Fibroblast of skin of left quadriceps (primary cell): Measurements from ENCODE around the gene PRSS36.
A peak's percentile ranks its signal among the peaks of the same experiment; 100 is the strongest.

Experiments used
- DNase-seq, 2 experiments: peaks; one replicate each; pipeline ENCODE4 v3.0.0-alpha.2; 2013; ENCODE audit warnings: low read depth in 2 of 2

PRSS36 gene

DNA sequence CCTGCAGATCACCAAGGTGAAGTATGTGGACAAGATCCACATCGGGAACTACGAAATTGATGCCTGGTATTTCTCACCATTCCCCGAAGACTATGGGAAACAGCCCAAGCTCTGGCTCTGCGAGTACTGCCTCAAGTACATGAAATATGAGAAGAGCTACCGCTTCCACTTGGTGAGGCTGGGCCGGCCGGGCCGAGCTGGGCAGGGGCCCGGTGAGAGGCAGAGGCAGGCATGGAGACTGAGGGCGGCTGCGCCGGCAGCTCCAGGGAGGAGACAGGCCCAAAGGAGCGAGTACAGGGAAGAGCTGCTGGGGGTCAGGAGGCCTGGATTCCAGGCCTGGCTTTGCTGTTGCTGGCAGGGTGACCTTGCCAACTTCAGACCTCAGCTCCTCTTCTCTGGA is 22.7 kb downstream of the PRSS36 start:
- no peak for DNase-seq

DNA sequence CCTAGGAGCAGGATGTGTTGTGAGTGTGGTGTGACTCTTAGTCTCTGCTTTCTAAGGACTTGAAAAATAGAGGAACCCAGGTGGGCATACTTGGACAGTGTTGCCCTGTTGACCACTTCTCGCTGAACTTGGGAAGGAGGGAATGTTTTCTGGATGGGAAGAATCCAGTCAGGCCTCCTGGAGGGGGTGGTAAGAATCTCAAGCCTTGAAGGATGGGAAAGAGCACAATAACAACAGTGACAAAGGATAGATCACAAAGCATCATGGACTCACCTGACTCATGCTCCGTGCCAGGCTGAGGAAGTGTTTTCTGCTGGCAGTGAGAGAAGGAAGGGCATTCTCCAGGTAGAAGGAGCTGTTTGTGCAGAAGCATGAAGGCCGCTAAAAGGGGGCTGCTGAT is 24.0 kb downstream of the PRSS36 start:
- DNase-seq, result no peak

DNA sequence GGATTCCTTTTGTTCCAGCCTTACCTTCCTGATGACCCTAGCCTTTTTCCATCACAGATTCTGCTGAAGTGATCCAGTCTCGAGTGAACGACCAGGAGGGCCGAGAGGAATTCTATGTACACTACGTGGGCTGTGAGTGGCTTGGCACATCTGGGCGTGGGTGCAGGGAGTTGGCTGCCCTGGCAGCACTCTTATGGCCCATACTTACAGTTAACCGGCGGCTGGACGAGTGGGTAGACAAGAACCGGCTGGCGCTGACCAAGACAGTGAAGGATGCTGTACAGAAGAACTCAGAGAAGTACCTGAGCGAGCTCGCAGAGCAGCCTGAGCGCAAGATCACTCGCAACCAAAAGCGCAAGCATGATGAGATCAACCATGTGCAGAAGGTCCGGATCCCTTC is 29.7 kb downstream of the PRSS36 start:
- no peak for DNase-seq

GRCh38 chr16:31118223-31119155 is 31.4 kb downstream of the PRSS36 start:
- no peak for DNase-seq

DNA sequence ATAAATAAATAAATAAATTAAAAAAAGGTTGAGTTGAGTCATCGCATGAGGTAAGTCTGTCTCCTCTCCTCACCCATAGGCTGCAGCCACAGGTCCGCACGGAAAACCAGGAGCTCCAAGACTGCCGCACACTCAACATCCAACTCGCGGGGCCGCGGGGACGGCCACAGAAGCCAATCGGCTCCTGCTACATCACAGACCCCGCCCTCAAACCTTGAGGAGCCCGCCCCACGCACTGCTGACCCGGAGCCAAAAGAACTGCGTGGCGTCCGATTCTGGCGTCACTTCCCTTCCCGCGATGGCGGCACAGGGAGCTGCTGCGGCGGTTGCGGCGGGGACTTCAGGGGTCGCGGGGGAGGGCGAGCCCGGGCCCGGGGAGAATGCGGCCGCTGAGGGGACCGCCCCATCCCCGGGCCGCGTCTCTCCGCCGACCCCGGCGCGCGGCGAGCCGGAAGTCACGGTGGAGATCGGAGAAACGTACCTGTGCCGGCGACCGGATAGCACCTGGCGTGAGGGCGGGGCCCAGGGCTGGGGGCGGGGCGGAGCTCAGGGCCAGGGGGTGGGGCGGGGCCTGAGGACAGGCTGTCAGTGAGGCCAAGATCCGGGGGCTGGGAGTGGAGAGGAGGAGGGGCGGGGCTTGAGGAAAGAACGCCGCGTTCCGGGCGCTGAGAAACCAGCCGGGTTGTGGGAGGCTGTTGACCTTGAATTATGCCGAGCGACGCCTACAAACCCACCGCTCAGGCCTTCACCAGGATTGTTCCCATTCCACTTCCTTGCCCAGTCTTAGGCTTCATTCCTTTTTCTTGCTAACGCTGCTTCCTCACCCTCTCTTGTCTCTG is 32.3 kb downstream of the PRSS36 start, which contains the start of gene KAT8:
TSS of gene KAT8 (plus strand) at position 281 of the 839 bp plus-strand sequence. CDS start at position 299, 18 bp downstream.
- peak; percentile 95 for DNase-seq

- DNase-seq, result no peak
Observed at GRCh38 chr16:31114468-31114867, 35.4 kb downstream of the PRSS36 start.

DNA sequence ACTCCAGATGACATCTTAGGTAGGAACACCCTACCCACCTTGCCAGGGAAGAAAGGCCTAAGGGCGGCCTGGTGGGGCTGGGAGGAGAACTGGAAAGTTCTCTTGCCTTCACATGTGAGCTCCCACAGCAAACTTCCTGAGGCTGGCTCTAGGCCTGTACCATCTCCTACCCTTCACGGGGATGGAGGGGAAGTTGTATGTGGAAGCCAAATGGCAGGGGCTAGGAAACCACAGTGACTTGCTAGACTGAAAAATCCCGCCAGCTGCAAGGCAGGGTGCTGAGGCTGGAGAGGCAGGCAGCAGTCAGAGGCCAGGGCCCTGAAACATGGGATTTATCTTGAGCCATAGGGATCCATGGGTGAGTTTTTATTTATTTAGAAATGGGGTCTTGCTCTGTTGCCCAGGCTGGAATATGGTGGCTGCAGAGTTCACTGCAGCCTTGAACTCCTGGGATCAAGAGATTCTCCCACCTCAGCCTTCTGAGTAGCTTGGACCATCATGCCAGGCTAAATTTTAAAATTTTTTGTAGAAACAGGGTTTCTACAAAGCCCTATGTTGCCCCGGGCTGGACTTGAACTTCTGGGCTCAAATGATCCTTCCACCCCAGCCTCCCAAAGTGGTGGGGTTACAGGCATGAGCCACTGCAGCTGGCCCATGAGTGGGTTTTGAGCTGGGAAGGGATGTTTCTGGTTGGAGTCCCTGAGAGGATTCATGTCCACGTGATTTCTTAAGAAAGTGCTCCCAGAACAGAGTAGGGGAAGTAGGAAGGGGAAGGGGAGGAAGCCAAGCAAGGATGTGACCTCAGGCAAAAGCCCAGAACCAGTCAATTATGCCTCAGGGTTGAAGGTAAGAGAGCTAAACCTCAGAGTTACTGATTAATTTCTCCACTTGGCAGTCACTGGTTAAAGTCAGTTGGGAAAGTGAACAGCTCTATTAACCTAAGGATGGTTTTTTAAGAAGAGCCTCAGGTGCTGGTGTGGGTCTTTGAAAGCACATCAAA is 36.4 kb downstream of the PRSS36 start:
- no peak for DNase-seq

- DNase-seq, result no peak
Observed at GRCh38 chr16:31112711-31113110, 37.2 kb downstream of the PRSS36 start.

DNA sequence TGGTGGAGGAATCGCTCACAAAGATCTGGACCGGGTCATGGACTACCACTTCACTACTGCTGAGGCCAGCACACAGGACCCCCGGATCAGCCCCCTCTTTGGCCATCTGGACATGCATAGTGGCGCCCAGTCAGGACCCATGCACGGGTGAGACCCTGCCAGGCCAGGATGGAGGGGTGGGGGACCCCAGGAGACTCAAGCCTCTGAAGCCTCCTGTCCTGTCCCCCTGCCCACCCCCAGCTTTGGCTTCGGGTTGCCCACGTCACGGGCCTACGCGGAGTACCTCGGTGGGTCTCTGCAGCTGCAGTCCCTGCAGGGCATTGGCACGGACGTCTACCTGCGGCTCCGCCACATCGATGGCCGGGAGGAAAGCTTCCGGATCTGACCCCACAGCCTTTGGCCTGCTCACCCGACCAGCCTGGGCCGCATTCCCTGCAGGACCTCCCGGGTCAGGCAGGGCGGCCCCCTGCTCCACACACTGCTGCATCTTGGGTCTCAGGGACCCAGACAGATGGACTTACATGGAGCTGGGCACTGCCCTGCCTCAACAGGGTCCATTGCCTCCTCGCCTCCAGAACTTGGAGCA is 37.9 kb downstream of the PRSS36 start:
- DNase-seq, result no peak

DNA sequence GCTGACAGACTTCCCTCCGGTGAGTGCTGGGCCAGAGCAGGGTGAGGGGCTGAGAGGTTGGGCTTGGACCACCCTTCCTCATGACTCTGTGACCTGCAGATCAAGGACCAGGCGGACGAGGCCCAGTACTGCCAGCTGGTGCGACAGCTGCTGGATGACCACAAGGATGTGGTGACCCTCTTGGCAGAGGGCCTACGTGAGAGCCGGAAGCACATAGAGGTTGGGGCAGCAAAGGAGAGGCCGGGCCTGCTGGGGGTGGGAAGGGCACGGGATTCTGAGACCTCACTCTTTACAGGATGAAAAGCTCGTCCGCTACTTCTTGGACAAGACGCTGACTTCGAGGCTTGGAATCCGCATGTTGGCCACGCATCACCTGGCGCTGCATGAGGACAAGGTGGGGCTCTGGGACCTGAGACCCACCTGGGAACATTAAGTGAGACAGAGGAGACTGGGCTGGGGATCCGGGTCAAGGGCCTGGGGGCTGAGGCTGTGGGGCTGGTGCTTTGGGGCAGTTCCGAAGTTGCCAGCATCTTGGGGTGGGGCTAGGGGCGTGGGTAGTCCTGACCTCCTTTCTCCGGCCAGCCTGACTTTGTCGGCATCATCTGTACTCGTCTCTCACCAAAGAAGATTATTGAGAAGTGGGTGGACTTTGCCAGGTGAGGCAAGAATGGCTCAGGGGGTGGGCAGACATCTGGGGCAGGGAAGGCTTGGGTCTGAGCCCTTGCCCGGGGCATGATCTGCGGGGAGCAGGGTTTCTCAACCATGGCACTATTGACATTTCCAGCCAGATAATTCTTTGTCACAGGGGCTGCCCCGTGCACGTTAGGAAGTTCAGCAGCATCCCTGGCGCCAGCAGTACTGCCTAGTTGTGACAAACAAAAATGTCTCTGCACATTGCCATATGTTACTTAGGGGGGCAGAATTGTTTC is 39.5 kb downstream of the PRSS36 start:
- no peak for DNase-seq

GRCh38 chr16:31109622-31110021 is 40.2 kb downstream of the PRSS36 start:
- no peak for DNase-seq

DNA sequence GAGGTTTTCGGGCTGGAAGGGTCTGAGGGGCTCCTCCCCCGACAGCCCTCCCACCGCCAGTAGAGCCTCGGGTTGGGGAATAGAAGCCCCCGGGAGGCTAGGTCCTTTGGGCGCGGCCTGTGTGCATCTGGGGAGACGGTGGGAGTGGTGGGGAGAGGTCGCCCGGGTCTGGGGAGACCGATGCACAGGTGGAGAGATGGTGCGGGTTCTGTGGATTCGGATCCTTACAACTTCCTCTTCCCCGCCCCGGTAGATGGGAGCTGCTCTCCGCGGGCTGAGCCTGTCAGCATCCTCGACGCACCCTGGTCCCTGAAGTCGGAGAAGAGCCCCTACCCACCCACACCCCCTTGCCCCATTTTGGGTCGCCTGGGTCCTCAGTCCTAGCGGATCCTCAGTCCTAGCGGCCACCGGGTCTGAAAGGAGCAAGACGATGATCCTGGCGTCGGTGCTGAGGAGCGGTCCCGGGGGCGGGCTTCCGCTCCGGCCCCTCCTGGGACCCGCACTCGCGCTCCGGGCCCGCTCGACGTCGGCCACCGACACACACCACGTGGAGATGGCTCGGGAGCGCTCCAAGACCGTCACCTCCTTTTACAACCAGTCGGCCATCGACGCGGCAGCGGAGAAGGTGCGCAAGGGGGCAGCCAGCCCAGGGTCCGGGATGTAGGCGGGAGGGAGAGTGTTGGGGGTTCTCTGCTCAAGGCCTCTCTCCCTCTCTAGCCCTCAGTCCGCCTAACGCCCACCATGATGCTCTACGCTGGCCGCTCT is 40.9 kb downstream of the PRSS36 start:
- DNase-seq, result no peak

- DNase-seq, result peak; percentile 33 to 44
Observed at GRCh38 chr16:31108035-31108793, 41.7 kb downstream of the PRSS36 start, which contains the start of gene BCKDK. Gene BCKDK (plus strand): TSS chr16:31108386. CDS start chr16:31109224, 838 bp downstream.

DNA sequence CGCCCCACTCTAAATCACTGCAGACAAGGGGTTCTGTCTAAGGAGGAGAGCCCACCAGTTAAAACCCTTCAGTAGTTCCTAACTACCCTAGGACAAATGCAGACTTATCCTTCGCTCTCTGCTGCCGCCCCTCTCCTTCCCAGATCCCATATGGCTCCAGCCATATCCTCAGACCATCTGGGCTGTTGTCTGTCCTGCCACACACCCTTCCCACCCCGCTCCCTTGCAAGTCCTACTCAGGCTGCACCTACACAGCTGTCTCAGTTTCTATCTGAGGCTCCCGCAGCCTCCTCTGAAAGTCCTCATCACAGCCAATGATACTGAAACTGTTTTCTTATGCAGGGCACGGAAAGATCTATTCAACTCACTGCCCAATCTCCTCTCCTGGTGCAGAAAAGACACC is 42.4 kb downstream of the PRSS36 start:
- no peak for DNase-seq

DNA sequence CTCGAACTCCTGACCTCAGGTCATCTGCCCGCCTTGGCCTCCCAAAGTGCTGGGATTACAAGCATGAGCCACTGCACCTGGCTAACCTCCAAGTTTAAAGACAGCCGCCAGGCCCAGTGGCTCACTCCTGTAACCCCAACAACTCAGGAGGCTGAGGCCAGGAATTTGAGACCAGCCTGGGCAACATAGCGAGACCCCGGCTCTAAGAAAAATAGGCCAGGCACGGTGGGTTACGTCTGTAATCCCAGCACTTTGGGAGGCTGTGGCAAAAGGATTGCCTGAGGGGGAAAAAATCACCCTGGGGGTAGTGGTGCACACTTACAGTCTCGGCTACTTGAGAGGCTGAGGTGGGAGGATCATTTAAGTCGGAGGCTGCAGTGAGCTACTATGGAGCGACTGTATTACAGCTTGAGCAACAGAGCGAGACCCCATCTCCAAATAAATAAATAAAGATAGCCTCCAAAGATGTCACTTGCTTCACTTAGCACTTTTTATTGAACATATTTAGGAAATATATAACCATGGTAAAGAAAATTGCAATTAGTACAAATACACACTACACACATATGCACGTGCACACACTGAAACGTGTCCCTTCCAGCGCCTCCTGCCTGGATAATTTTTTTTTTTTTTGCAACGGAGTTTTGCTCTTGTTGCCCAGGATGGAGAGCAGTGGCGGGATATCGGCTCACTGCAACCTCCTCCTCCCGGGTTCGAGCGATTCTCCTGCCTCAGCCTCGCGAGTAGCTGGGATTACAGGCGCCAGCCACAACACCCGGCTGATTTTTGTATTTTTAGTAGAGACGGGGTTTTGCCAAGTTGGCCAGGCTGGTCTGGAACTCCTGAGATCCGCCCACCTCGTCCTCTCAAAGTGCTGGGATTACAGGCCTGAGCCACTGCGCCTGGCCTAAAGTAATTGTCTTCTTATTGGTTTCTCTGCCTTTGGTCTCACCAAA is 43.1 kb downstream of the PRSS36 start:
- no peak for DNase-seq

- DNase-seq, result no peak
Observed at GRCh38 chr16:31105677-31106213, 44.1 kb downstream of the PRSS36 start.
